Gastroesophageal sphincter (tissue), 3 donors: ENCODE results near the gene NRP2.
A peak's percentile ranks its signal among the peaks of the same experiment; 100 is the strongest.

Experiments used
- EP300 ChIP-seq: sonication (generic); formaldehyde crosslinking; IDR thresholded peaks from one replicate; pipeline ENCODE4 v1.6.1; 2017; ENCODE audit warnings: antibody characterized with exemption, mild to moderate bottlenecking
- POLR2A ChIP-seq, 2 donors: fragments of 450-650 bp; IDR thresholded peaks; one replicate each; pipeline ENCODE4 v1.6.1; 2017; ENCODE audit warnings: antibody characterized with exemption in 2 of 2, mild to moderate bottlenecking in 2 of 2, moderate library complexity in 1 of 2
- POLR2AphosphoS5 ChIP-seq: sonication (generic); formaldehyde crosslinking; IDR thresholded peaks from one replicate; pipeline ENCODE4 v1.6.1; 2017; ENCODE audit warnings: antibody characterized with exemption
- TF ChIP-seq, protein P1 (sequence below), 4 experiments: fragments of 200-600 bp in 2 of 4; fragments of 450-650 bp in 2 of 4; sonication (generic) in 1 of 4; IDR thresholded peaks; one replicate each; pipeline ENCODE4 v1.5.1; 2017 to 2019; ENCODE audit warnings: antibody characterized with exemption in 4 of 4, mild to moderate bottlenecking in 2 of 4, moderate library complexity in 2 of 4

- TF ChIP-seq, protein P1, sequence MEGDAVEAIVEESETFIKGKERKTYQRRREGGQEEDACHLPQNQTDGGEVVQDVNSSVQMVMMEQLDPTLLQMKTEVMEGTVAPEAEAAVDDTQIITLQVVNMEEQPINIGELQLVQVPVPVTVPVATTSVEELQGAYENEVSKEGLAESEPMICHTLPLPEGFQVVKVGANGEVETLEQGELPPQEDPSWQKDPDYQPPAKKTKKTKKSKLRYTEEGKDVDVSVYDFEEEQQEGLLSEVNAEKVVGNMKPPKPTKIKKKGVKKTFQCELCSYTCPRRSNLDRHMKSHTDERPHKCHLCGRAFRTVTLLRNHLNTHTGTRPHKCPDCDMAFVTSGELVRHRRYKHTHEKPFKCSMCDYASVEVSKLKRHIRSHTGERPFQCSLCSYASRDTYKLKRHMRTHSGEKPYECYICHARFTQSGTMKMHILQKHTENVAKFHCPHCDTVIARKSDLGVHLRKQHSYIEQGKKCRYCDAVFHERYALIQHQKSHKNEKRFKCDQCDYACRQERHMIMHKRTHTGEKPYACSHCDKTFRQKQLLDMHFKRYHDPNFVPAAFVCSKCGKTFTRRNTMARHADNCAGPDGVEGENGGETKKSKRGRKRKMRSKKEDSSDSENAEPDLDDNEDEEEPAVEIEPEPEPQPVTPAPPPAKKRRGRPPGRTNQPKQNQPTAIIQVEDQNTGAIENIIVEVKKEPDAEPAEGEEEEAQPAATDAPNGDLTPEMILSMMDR (IDR thresholded peaks at IDR 0.05), result no peak
- no peak for TF ChIP-seq EP300
- TF ChIP-seq POLR2A (IDR thresholded peaks at IDR 0.05), result no peak
- peak; percentile 43 for TF ChIP-seq POLR2AphosphoS5
Measured at GRCh38 chr2:205714058-205714776, 31.9 kb downstream of the NRP2 start.
